Measurements from ENCODE around the gene CFAP251. TPM values are rescaled to one million over a fixed set of nuclear protein-coding genes. Genes with fewer than 3 reads are reported as not detected.

CFAP251 gene
- total RNA-seq, 1 experiment from 2014 or later, result 0.81 TPM

GRCh38 chr12:121932176-121932536, 13.8 kb downstream of the CFAP251 start:
- H3K27me3 ChIP-seq (ENCODE audit: insufficient read depth, low read length), result no peaks in the 10 kb centered on the region
- TF ChIP-seq, protein P1, sequence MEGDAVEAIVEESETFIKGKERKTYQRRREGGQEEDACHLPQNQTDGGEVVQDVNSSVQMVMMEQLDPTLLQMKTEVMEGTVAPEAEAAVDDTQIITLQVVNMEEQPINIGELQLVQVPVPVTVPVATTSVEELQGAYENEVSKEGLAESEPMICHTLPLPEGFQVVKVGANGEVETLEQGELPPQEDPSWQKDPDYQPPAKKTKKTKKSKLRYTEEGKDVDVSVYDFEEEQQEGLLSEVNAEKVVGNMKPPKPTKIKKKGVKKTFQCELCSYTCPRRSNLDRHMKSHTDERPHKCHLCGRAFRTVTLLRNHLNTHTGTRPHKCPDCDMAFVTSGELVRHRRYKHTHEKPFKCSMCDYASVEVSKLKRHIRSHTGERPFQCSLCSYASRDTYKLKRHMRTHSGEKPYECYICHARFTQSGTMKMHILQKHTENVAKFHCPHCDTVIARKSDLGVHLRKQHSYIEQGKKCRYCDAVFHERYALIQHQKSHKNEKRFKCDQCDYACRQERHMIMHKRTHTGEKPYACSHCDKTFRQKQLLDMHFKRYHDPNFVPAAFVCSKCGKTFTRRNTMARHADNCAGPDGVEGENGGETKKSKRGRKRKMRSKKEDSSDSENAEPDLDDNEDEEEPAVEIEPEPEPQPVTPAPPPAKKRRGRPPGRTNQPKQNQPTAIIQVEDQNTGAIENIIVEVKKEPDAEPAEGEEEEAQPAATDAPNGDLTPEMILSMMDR (conservative IDR thresholded peaks at IDR 0.05), result no peak
- no peak overlapping the region for H3K27ac ChIP-seq (ENCODE audit: insufficient read length, low read depth, low read length)
- Mint-ChIP-seq H3K4me1 (peaks cover 24 to 28% of the 10 kb centered on the region in 2 experiments), H3K9me3 (peaks cover 2 to 4% of the 10 kb centered on the region in 2 experiments; a peak in 3 of 5 replicates), H3K27me3 (ENCODE audit: low read depth) (no peaks in the 10 kb centered on the region), H3K27ac (no peak overlapping the region), H3K4me3 (no peak overlapping the region), H3K36me3 (ENCODE audit: insufficient read depth in 1 of 3, low read depth in 3 of 3) (peaks cover under 1 to 6% (median 4%) of the 10 kb centered on the region in 3 experiments; a peak in 4 of 7 replicates)
- no peaks in the 10 kb centered on the region for H3K79me1 ChIP-seq (ENCODE audit: insufficient read depth, low read depth, low read length, poor library complexity, severe bottlenecking)
- no peaks in the 10 kb centered on the region for H3K79me2 ChIP-seq (ENCODE audit: insufficient read depth, low read length)
- no peak overlapping the region for H2BK20ac ChIP-seq (ENCODE audit: low read depth, low read length, poor library complexity, severe bottlenecking)
- no peak overlapping the region for H2BK120ac ChIP-seq (ENCODE audit: low read depth, low read length, poor library complexity, severe bottlenecking)
- H3K9ac ChIP-seq (ENCODE audit: extremely low read depth, insufficient read length, low read length), result no peak overlapping the region
- no peak overlapping the region for H4K8ac ChIP-seq (replicated peaks; ENCODE audit: insufficient read length, low read depth, low read length)
- no peak overlapping the region for H4K5ac ChIP-seq (ENCODE audit: insufficient read length, low read depth, low read length)
- no peak overlapping the region for H3T11ph ChIP-seq (ENCODE audit: low read length)
- no peak overlapping the region for H3K56ac ChIP-seq (ENCODE audit: insufficient read length, low read depth, low read length)
- H2AK5ac ChIP-seq (ENCODE audit: insufficient read length, low read length), result no peak overlapping the region
- no peak overlapping the region for H3K4ac ChIP-seq (ENCODE audit: low read depth, low read length)
- H3K23me2 ChIP-seq (ENCODE audit: insufficient read length, low read depth, low read length, poor library complexity, severe bottlenecking), result no peaks in the 10 kb centered on the region
- H2AFZ ChIP-seq (ENCODE audit: low read length), result no peak overlapping the region
- H3K9me3 ChIP-seq (ENCODE audit: control insufficient read depth, low read depth, low read length), result no peaks in the 10 kb centered on the region
- H4K20me1 ChIP-seq (ENCODE audit: control insufficient read depth, insufficient read depth, insufficient read length), result no peaks in the 10 kb centered on the region
- H3K14ac ChIP-seq (ENCODE audit: insufficient read depth, low read length), result no peak overlapping the region
- H2BK15ac ChIP-seq (ENCODE audit: low read depth, low read length), result no peak overlapping the region
- no CpG with 5 or more reads among the region's 3 CpGs for WGBS (ENCODE audit: extremely low coverage, insufficient read length, low lambda C conversion rate)
- no peak for DNase-seq
- H3K4me2 ChIP-seq (ENCODE audit: insufficient read depth, insufficient read length, low read length), result no peak overlapping the region
- no peak overlapping the region for H2BK12ac ChIP-seq (ENCODE audit: insufficient read length, low read depth, low read length)
- no peak overlapping the region for H2BK5ac ChIP-seq (ENCODE audit: insufficient read length, low read length)
- H3K23ac ChIP-seq (ENCODE audit: insufficient read length, low read depth, low read length), result no peak overlapping the region
- peaks cover 9% of the 10 kb centered on the region for H3K4me1 ChIP-seq (ENCODE audit: insufficient read depth, low read length)
- H3K18ac ChIP-seq (ENCODE audit: insufficient read length, low read depth, low read length), result no peak overlapping the region
- H4K91ac ChIP-seq (ENCODE audit: insufficient read length, low read depth, low read length), result no peak overlapping the region

Data from H9 (cell line).